GM19035 (cell line): ENCODE data around the gene NPIPB8.
"Not testable (repeated sequence)": the region's sequence is repeated elsewhere in the genome, so short reads cannot be mapped to it uniquely, and the experiment has no call there.

Experiments
- ATAC-seq: cut with Tn5 transposase; IDR thresholded peaks from one replicate; pipeline ENCODE4 v1.9.1; 2021; ENCODE audit not compliant: unreplicated experiment

The NPIPB8 gene

GRCh38 chr16:28623172-28623711 is 14.6 kb upstream of the NPIPB8 start:
- no peak for ATAC-seq

- ATAC-seq: not testable (repeated sequence)
Observed at GRCh38 chr16:28630905-28631304, 7.0 kb upstream of the NPIPB8 start.

GRCh38 chr16:28636093-28636823 is 1.6 kb upstream of the NPIPB8 start:
- not testable (repeated sequence) for ATAC-seq

- not testable (repeated sequence) for ATAC-seq
Observed at GRCh38 chr16:28638359-28638758, 494 bp downstream of the NPIPB8 start.

GRCh38 chr16:28639959-28640358 is 2.1 kb downstream of the NPIPB8 start:
- ATAC-seq: not testable (repeated sequence)

DNA sequence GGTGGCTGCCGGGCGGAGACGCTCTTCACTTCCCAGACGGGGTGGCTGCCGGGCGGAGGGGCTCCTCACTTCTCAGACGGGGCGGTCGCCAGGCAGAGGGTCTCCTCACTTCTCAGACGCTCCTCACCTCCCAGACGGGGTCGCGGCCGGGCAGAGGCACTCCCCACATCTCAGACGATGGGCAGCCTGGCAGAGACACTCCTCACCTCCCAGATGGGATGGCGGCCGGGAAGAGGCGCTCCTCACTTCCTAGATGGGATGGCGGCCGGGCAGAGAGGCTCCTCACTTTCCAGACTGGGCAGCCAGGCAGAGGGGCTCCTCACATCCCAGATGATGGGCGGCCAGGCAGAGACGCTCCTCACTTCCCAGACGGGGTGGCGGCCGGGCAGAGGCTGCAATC is 28.4 kb downstream of the NPIPB8 start:
- ATAC-seq: not testable (repeated sequence)

DNA sequence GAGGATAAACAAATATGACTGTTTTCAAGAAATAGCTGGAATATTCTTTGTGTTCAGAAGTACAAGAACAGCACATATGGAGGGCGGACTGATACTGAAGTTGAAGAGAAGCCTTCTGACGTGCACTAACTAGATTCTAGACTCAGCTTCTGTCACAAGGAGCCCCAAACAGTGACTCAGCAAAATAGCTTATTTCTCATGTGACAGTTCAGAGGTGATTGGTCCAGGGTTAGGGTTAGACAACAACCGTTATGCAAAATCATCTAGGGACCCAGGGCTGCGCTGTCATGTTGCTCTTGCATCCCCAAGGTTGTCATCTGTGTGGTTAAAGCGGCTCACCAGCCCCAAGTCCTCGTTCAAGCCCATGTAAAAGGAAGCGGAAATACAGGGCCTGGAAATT is 29.6 kb downstream of the NPIPB8 start:
- not testable (repeated sequence) for ATAC-seq

DNA sequence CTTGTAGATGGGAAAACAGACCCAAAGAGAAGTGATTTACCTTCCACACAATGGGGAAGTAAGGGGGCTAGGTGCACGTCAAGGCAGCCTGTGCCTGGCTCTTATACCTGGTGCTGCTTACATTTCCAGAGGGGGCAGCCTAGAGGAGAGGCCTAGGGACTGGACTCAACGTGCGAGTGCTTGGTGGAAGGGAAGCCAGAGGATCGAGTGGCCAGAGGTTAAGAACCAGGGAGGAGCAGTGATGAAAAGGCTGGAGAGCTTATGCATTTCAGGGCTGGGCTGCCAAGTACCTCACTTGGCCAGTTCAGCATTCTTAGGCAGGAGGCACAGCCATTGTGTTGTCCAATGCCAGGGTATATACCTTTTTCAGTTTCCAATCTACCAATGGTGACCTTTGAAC is 30.3 kb downstream of the NPIPB8 start:
- ATAC-seq: not testable (repeated sequence)

- ATAC-seq: peak; percentile 70
Observed at GRCh38 chr16:28688327-28688952, 50.6 kb downstream of the NPIPB8 start.

GRCh38 chr16:28689425-28689824 is 51.6 kb downstream of the NPIPB8 start:
- ATAC-seq: not testable (repeated sequence)

- not testable (repeated sequence) for ATAC-seq
Observed at GRCh38 chr16:28691722-28692121, 53.9 kb downstream of the NPIPB8 start.

- ATAC-seq: not testable (repeated sequence)
Observed at GRCh38 chr16:28693257-28693950, 55.5 kb downstream of the NPIPB8 start.

DNA sequence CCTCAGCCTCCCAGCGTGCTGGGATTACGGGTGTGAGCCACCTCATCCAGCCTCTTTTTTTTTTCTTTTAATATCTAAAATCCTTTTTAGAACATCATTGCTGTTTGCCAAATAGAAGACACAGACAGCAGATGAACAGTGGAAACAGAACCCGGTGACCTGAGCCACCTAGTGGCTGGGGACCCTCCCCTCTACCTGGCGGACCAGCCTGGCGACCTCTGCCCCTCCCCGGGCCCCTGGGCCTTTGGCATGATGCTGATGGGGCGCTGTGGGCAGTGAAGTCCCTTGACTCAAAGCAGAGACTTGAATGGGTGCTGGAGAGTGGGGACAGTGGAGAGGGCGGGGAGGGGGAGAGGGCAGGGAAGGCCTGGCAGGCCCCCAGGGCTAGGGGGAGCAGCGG is 61.9 kb downstream of the NPIPB8 start:
- ATAC-seq: not testable (repeated sequence)

GRCh38 chr16:28700349-28700748 is 62.5 kb downstream of the NPIPB8 start:
- ATAC-seq: not testable (repeated sequence)

DNA sequence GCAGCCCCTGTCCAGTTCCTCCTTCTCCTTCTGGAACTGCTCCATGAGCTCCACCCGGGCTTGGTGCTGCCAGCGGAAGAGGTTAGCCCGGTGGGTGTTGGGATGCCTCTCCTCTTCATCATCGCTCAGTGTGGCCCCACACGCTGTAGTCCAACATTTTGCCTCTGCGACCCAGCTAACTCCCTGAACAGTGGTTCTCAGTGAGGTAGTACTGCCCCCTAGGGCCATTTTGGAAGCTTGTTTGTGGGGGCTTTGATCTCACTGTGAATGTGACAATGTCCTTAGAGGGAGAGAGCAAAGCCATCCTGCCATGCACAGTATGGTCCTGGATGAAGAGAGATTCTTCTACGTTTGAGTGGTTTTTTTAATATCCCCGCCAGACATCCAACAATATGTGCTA is 63.5 kb downstream of the NPIPB8 start:
- ATAC-seq: not testable (repeated sequence)

DNA sequence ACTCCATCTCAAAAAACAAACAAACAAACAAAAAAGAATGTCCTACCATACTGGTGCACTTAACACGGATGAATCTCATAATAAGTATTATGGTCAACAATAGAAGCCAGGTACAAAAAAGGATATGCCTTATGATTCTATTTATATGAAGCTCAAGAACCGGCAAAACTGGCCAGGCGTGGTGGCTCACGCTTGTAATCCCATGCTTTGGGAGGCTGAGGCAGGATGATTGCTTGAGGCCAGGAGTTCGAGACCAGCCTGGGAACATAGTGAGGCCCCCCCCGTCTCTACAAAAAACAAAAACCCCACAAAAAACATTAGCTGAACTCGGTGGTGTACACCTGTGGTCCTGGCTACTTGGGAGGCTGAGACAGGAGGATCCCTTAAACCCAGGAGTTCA is 66.4 kb downstream of the NPIPB8 start:
- not testable (repeated sequence) for ATAC-seq
